A549 treated with Hydrocortisone at 1 μM for 4 hours (cell line): ENCODE results near the gene SIGLEC11. TPM values are rescaled to one million over a fixed set of nuclear protein-coding genes. Genes with fewer than 3 reads are reported as not detected.

ENCODE experiments used
- total RNA-seq: library from RNA; stranded (reverse); fragments of 200-300 nt; extraction: Qiagen RNA extraction; gene quantifications from 5 replicates; pipeline ENCODE4 v1.2.3, GENCODE V29; 2022

The SIGLEC11 gene
- total RNA-seq, result 0.07 to 0.13 TPM (median 0.07 TPM) in 5 replicates

GRCh38 chr19:49960980-49961379 lies at the start of gene SIGLEC11:
TSS of gene SIGLEC11 (minus strand) at chr19:49961172. CDS start at chr19:49961081, 91 bp downstream.

GRCh38 chr19:49929121-49929610 lies 31.8 kb downstream of the SIGLEC11 start, which contains the start of the genes ATF5 and NUP62:
TSS of gene ATF5 (plus strand) at chr19:49929205. CDS start at chr19:49930851, 1,646 bp downstream.
TSS of gene NUP62 (minus strand) at chr19:49929504. CDS start at chr19:49909807, 19,697 bp downstream.

Other genes starting within 250 kb of the SIGLEC11 start
- not detected in 5 replicates for gene TSKS, start 197.9 kb downstream of the SIGLEC11 start, total RNA-seq
- 49.2 to 57.2 TPM (median 53.4 TPM) in 5 replicates for gene AP2A1, start 194.2 kb downstream of the SIGLEC11 start, total RNA-seq
- gene FUZ, start 147.9 kb downstream of the SIGLEC11 start, total RNA-seq, result 14.2 to 15.0 TPM (median 14.4 TPM) in 5 replicates
- gene MED25, start 142.9 kb downstream of the SIGLEC11 start, total RNA-seq, result 52.5 to 69.5 TPM (median 64.5 TPM) in 5 replicates
- gene PTOV1, start 110.0 kb downstream of the SIGLEC11 start, total RNA-seq, result 109 to 153 TPM (median 147 TPM) in 5 replicates
- 43.3 to 55.7 TPM (median 46.1 TPM) in 5 replicates for gene PNKP, start 93.6 kb downstream of the SIGLEC11 start, total RNA-seq
- gene AKT1S1, start 83.8 kb downstream of the SIGLEC11 start, total RNA-seq, result 69.0 to 114 TPM (median 102 TPM) in 5 replicates
- gene TBC1D17, start 83.5 kb downstream of the SIGLEC11 start, total RNA-seq, result 20.8 to 22.0 TPM (median 21.7 TPM) in 5 replicates
- 0.58 to 1.0 TPM (median 0.66 TPM) in 5 replicates for gene IL4I1, start 64.3 kb downstream of the SIGLEC11 start, total RNA-seq
- gene ATF5, start 32.0 kb downstream of the SIGLEC11 start, total RNA-seq, result 46.1 to 53.6 TPM (median 48.0 TPM) in 5 replicates
- gene NUP62, start 31.7 kb downstream of the SIGLEC11 start, total RNA-seq, result 83.4 to 88.1 TPM (median 83.9 TPM) in 5 replicates
- gene VRK3, start 64.2 kb upstream of the SIGLEC11 start, total RNA-seq, result 37.4 to 47.1 TPM (median 39.7 TPM) in 5 replicates
- 7.6 to 13.2 TPM (median 9.8 TPM) in 5 replicates for gene ZNF473, start 64.8 kb upstream of the SIGLEC11 start, total RNA-seq
- not detected in 5 replicates for gene IZUMO2, start 202.1 kb upstream of the SIGLEC11 start, total RNA-seq
- gene MYH14, start 242.4 kb upstream of the SIGLEC11 start, total RNA-seq, result 5.4 to 6.5 TPM (median 6.2 TPM) in 5 replicates